Prostate gland (tissue), 2 donors: ENCODE data around the gene ASIC2.
"Not testable (repeated sequence)": the region's sequence is repeated elsewhere in the genome, so short reads cannot be mapped to it uniquely, and the experiment has no call there.

Experiments used
- POLR2A ChIP-seq: fragments of 450-650 bp; IDR thresholded peaks from one replicate; pipeline ENCODE4 v1.6.1; 2016; ENCODE audit warnings: antibody characterized with exemption, mild to moderate bottlenecking
- TF ChIP-seq, protein P1 (sequence below), 4 experiments: fragments of 200-600 bp in 2 of 4; fragments of 450-650 bp in 2 of 4; sonication (generic) in 2 of 4; IDR thresholded peaks; 1 replicate in 3 of 4; 2 replicates in 1 of 4; pipeline ENCODE4 v1.5.1; 2016 to 2019; ENCODE audit warnings: antibody characterized with exemption in 4 of 4, mild to moderate bottlenecking in 2 of 4, moderate library complexity in 2 of 4

DNA sequence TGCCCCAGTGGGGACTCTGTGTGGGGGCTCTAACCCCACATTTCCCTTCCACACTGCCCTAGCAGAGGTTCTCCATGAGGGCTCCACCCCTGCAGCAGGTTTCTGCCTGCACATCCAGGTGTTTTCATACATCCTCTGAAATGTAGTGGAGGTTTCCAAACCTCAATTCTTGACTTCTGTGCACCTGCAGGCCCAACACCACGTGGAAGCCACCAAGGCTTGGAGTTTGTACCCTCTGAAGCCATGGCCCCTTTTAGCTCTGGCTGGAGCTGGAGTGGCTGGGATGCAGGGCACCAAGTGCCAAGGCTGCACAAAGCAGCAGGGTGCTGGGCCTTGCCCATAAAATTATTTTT is 305.7 kb downstream of the ASIC2 start:
- TF ChIP-seq, protein P1, sequence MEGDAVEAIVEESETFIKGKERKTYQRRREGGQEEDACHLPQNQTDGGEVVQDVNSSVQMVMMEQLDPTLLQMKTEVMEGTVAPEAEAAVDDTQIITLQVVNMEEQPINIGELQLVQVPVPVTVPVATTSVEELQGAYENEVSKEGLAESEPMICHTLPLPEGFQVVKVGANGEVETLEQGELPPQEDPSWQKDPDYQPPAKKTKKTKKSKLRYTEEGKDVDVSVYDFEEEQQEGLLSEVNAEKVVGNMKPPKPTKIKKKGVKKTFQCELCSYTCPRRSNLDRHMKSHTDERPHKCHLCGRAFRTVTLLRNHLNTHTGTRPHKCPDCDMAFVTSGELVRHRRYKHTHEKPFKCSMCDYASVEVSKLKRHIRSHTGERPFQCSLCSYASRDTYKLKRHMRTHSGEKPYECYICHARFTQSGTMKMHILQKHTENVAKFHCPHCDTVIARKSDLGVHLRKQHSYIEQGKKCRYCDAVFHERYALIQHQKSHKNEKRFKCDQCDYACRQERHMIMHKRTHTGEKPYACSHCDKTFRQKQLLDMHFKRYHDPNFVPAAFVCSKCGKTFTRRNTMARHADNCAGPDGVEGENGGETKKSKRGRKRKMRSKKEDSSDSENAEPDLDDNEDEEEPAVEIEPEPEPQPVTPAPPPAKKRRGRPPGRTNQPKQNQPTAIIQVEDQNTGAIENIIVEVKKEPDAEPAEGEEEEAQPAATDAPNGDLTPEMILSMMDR (IDR thresholded peaks at IDR 0.05): not testable (repeated sequence)
- not testable (repeated sequence) for TF ChIP-seq POLR2A
